HG03103 (cell line): ENCODE data around the gene AUTS2.

ENCODE experiments used
- ATAC-seq: cut with Tn5 transposase; IDR thresholded peaks from one replicate; pipeline ENCODE4 v1.9.1; 2021; ENCODE audit warnings: low read depth; ENCODE audit not compliant: unreplicated experiment

Gene AUTS2

GRCh38 chr7:70619659-70620058 lies 1021.4 kb downstream of the AUTS2 start:
- no peak for ATAC-seq

GRCh38 chr7:70620333-70621055 lies 1022.2 kb downstream of the AUTS2 start:
- no peak for ATAC-seq

- no peak for ATAC-seq
Observed at GRCh38 chr7:70621954-70622600, 1023.8 kb downstream of the AUTS2 start.

GRCh38 chr7:70622936-70623335 lies 1024.7 kb downstream of the AUTS2 start:
- ATAC-seq: no peak

GRCh38 chr7:70624500-70625103 lies 1026.3 kb downstream of the AUTS2 start:
- no peak for ATAC-seq

GRCh38 chr7:70627461-70627860 lies 1029.2 kb downstream of the AUTS2 start:
- ATAC-seq: no peak

- ATAC-seq: no peak
Observed at GRCh38 chr7:70630440-70630817, 1032.2 kb downstream of the AUTS2 start.

- no peak for ATAC-seq
Observed at GRCh38 chr7:70630818-70631457, 1032.7 kb downstream of the AUTS2 start.

GRCh38 chr7:70631718-70632117 lies 1033.4 kb downstream of the AUTS2 start:
- no peak for ATAC-seq

- no peak for ATAC-seq
Observed at GRCh38 chr7:70632400-70632799, 1034.1 kb downstream of the AUTS2 start.

- no peak for ATAC-seq
Observed at GRCh38 chr7:70634071-70634470, 1035.8 kb downstream of the AUTS2 start.

GRCh38 chr7:70634610-70635068 lies 1036.4 kb downstream of the AUTS2 start:
- ATAC-seq: no peak

GRCh38 chr7:70635633-70636032 lies 1037.4 kb downstream of the AUTS2 start:
- ATAC-seq: no peak

- no peak for ATAC-seq
Observed at GRCh38 chr7:70636169-70636568, 1037.9 kb downstream of the AUTS2 start.

GRCh38 chr7:70637726-70638125 lies 1039.5 kb downstream of the AUTS2 start:
- no peak for ATAC-seq

- no peak for ATAC-seq
Observed at GRCh38 chr7:70638158-70639107, 1040.2 kb downstream of the AUTS2 start.

- ATAC-seq: no peak
Observed at GRCh38 chr7:70640266-70640833, 1042.1 kb downstream of the AUTS2 start.

- ATAC-seq: no peak
Observed at GRCh38 chr7:70641882-70642281, 1043.6 kb downstream of the AUTS2 start.

- no peak for ATAC-seq
Observed at GRCh38 chr7:70645279-70645678, 1047.0 kb downstream of the AUTS2 start.

GRCh38 chr7:70645876-70646351 lies 1047.6 kb downstream of the AUTS2 start:
- ATAC-seq: no peak
